ENCODE measurements around the gene COL12A1. TPM values are rescaled to one million over a fixed set of nuclear protein-coding genes. Genes with fewer than 3 reads are reported as not detected.

Gene COL12A1
- total and polyA plus RNA-seq, 2 donors (not counting 1 experiment from before 2014, with no cell fraction given), result 1,023 to 1,075 TPM

DNA sequence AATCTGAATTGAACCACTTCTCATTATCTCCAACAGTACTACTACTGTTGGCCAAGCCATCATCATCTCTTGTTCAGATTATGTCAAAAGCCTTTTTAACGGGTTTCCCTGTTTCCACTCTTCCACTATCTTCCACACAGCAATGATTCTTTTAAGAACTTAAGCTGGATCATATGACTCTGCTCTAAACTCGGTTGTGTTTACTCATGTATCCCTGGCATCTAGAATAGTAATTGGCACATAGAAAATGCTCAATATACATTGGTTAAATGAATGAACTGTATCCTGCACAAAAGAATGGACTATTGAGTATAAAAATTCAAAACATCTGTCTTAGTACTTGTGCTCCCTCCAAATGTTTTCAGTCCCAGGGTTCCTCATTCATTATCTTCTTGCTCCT lies 40.5 kb upstream of the COL12A1 start:
- no peaks in the 10 kb centered on the region for H3K9me3 ChIP-seq (ENCODE audit: control insufficient read depth, insufficient read depth, low read depth, low read length)
- H3K36me3 ChIP-seq (ENCODE audit: control insufficient read depth, insufficient read depth, low read length), result no peaks in the 10 kb centered on the region
- no peak overlapping the region for H3K27ac ChIP-seq (ENCODE audit: insufficient read depth, low read length)
- no peaks in the 10 kb centered on the region for H3K27me3 ChIP-seq (ENCODE audit: control insufficient read depth, insufficient read depth, low read length)
- no peaks in the 10 kb centered on the region for H4K20me1 ChIP-seq (ENCODE audit: control insufficient read depth, extremely low read depth, insufficient read depth, low read length)
- H3K9ac ChIP-seq (ENCODE audit: insufficient read depth, low read length), result no peak overlapping the region
- TF ChIP-seq, protein P1, sequence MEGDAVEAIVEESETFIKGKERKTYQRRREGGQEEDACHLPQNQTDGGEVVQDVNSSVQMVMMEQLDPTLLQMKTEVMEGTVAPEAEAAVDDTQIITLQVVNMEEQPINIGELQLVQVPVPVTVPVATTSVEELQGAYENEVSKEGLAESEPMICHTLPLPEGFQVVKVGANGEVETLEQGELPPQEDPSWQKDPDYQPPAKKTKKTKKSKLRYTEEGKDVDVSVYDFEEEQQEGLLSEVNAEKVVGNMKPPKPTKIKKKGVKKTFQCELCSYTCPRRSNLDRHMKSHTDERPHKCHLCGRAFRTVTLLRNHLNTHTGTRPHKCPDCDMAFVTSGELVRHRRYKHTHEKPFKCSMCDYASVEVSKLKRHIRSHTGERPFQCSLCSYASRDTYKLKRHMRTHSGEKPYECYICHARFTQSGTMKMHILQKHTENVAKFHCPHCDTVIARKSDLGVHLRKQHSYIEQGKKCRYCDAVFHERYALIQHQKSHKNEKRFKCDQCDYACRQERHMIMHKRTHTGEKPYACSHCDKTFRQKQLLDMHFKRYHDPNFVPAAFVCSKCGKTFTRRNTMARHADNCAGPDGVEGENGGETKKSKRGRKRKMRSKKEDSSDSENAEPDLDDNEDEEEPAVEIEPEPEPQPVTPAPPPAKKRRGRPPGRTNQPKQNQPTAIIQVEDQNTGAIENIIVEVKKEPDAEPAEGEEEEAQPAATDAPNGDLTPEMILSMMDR (conservative IDR thresholded peaks at IDR 0.05 in 1 of 2, IDR thresholded peaks at IDR 0.05 in 1 of 2; ENCODE audit: low read depth in 1 of 2, low read length in 2 of 2), result no peak
- TF ChIP-seq EZH2 (IDR thresholded peaks at IDR 0.05; ENCODE audit: low read length, missing control alignments), result no peak
- H3K4me3 ChIP-seq (replicated peaks in 1 of 4; ENCODE audit: control extremely low read depth in 1 of 4, insufficient read depth in 1 of 4, low read depth in 3 of 4, low read length in 4 of 4), result no peak overlapping the region
- no peak for DNase-seq (ENCODE audit: low read depth in 2 of 2)
- no peak overlapping the region for H3K4me2 ChIP-seq (ENCODE audit: extremely low read depth, insufficient read depth, low read length)
- no peak overlapping the region for H2AFZ ChIP-seq (ENCODE audit: low read length)
- H3K79me2 ChIP-seq (ENCODE audit: control insufficient read depth, insufficient read depth, low read length), result peaks cover 21% of the 10 kb centered on the region
- H3K4me1 ChIP-seq (ENCODE audit: control insufficient read depth, extremely low read depth, insufficient read depth, low read length), result no peaks in the 10 kb centered on the region

DNA sequence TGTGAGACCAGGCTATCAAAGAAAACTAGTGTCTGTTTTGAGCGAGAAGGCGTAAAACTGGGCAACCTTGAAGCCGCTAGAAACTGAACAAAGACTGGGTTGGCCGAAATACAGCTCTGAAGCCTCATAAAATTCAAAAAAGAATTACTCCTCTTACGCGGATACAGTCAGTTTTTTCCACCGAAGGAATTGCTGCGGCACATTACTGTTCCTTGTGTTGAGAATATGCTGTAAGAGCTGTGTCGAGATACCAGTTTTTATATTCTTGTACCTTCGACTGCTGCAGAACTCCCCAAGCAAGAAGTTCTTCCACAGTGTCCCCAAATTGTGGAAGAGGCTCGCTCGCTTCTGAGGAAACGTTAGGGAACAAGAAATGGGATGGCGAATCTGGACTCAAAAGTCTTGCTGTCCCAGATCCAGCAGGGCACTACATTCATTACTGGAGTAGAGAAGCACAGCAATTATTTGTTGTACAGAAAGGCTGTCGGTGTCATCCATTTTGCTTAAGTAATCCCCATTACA lies 38.3 kb upstream of the COL12A1 start:
- TF ChIP-seq, protein P1 (conservative IDR thresholded peaks at IDR 0.05 in 1 of 2, IDR thresholded peaks at IDR 0.05 in 1 of 2; ENCODE audit: low read depth in 1 of 2, low read length in 2 of 2), result no peak
- no peak for TF ChIP-seq EZH2 (IDR thresholded peaks at IDR 0.05; ENCODE audit: low read length, missing control alignments)
- peaks cover under 1% of the 10 kb centered on the region for H3K36me3 ChIP-seq (ENCODE audit: control insufficient read depth, insufficient read depth, low read length)
- H3K4me1 ChIP-seq (ENCODE audit: control insufficient read depth, extremely low read depth, insufficient read depth, low read length), result no peaks in the 10 kb centered on the region
- no peaks in the 10 kb centered on the region for H4K20me1 ChIP-seq (ENCODE audit: control insufficient read depth, extremely low read depth, insufficient read depth, low read length)
- H3K27me3 ChIP-seq (ENCODE audit: control insufficient read depth, insufficient read depth, low read length), result no peaks in the 10 kb centered on the region
- peak overlapping the region; percentile 77 for H3K4me2 ChIP-seq (ENCODE audit: extremely low read depth, insufficient read depth, low read length)
- H3K79me2 ChIP-seq (ENCODE audit: control insufficient read depth, insufficient read depth, low read length), result peaks cover 28% of the 10 kb centered on the region
- no peaks in the 10 kb centered on the region for H3K9me3 ChIP-seq (ENCODE audit: control insufficient read depth, insufficient read depth, low read depth, low read length)
- peak overlapping the region; percentile 27 to 95 (median 86) for H3K4me3 ChIP-seq (replicated peaks in 1 of 4; ENCODE audit: control extremely low read depth in 1 of 4, insufficient read depth in 1 of 4, low read depth in 3 of 4, low read length in 4 of 4)
- DNase-seq (ENCODE audit: low read depth in 2 of 2), result peak in 1 of 2 donors; percentile 23
- peak overlapping the region; percentile 97 for H3K27ac ChIP-seq (ENCODE audit: insufficient read depth, low read length)
- peak overlapping the region; percentile 0 for H3K9ac ChIP-seq (ENCODE audit: insufficient read depth, low read length)
- peak overlapping the region; percentile 18 for H2AFZ ChIP-seq (ENCODE audit: low read length)

DNA sequence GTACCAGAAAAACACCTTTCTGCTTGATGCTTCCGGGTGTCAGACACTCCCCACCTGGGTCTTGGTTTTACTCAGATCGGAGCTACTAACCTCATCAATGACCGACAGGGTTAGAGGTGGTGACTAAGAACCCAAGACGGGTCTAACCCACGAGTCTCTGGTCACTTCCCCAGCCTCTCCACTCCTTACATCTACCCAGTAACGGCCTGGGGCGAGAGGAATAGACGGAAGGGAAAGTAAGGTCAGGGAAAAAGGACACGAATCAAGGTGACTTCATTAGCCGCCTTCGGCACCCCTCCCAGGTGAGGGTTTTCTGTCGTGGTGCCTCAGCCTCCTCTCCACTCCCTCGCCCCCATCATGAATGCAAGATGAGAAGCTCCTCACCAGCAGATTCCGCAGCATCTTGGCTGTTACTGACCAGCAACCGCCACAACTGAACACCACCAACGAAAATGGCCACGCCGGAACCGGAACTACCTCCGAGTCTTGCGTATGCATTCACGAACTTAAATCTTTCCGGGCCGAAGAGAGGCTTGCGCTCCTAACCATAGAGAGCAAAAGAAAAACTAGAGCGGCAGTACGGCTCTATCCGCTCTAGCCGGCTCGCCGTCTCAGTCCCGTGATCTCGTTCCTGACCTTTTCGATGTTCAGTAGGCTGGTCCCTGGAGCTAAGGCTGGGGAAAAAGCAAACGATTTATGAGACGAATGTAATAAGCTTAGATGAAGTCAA lies 37.6 kb upstream of the COL12A1 start, which contains the start of gene COX7A2:
TSS of gene COX7A2 (minus strand) at position 469 of the 730 bp plus-strand sequence. CDS start at position 402, 67 bp downstream.
- DNase-seq (ENCODE audit: low read depth in 2 of 2), result peak; percentile 98 to 99
- peak within 1 kb of the TSS; percentile 80 to 95 (median 94) for H3K4me3 ChIP-seq (replicated peaks in 1 of 4; ENCODE audit: control extremely low read depth in 1 of 4, insufficient read depth in 1 of 4, low read depth in 3 of 4, low read length in 4 of 4)
- H3K9ac ChIP-seq (ENCODE audit: insufficient read depth, low read length), result peak within 1 kb of the TSS; percentile 82
- TF ChIP-seq EZH2 (IDR thresholded peaks at IDR 0.05; ENCODE audit: low read length, missing control alignments), result no peak
- TF ChIP-seq, protein P1 (conservative IDR thresholded peaks at IDR 0.05 in 1 of 2, IDR thresholded peaks at IDR 0.05 in 1 of 2; ENCODE audit: low read depth in 1 of 2, low read length in 2 of 2), result no peak
- H3K4me1 ChIP-seq (ENCODE audit: control insufficient read depth, extremely low read depth, insufficient read depth, low read length), result no peaks in the 10 kb centered on the region
- H2AFZ ChIP-seq (ENCODE audit: low read length), result peak within 1 kb of the TSS; percentile 76
- peak within 1 kb of the TSS; percentile 97 for H3K27ac ChIP-seq (ENCODE audit: insufficient read depth, low read length)
- H3K79me2 ChIP-seq (ENCODE audit: control insufficient read depth, insufficient read depth, low read length), result peaks cover 28% of the 10 kb centered on the region
- H4K20me1 ChIP-seq (ENCODE audit: control insufficient read depth, extremely low read depth, insufficient read depth, low read length), result no peaks in the 10 kb centered on the region
- H3K27me3 ChIP-seq (ENCODE audit: control insufficient read depth, insufficient read depth, low read length), result no peaks in the 10 kb centered on the region
- no peaks in the 10 kb centered on the region for H3K9me3 ChIP-seq (ENCODE audit: control insufficient read depth, insufficient read depth, low read depth, low read length)
- peak within 1 kb of the TSS; percentile 77 for H3K4me2 ChIP-seq (ENCODE audit: extremely low read depth, insufficient read depth, low read length)
- peaks cover 2% of the 10 kb centered on the region for H3K36me3 ChIP-seq (ENCODE audit: control insufficient read depth, insufficient read depth, low read length)
